HUES6 (cell line): ENCODE measurements around the gene SMOC1.

Experiments used
- H3K27ac ChIP-seq: 2 replicates; pipeline ENCODE4 v1.7.0; 2013; ENCODE audit warnings: low read depth, mild to moderate bottlenecking, low read length, inconsistent platforms
- H3K27me3 ChIP-seq: 2 replicates; pipeline ENCODE4 v1.6.1; 2013; ENCODE audit warnings: low read length; ENCODE audit not compliant: control insufficient read depth, insufficient read depth
- H3K36me3 ChIP-seq: 2 replicates; pipeline ENCODE4 v1.6.1; 2013; ENCODE audit warnings: low read length; ENCODE audit not compliant: control insufficient read depth, insufficient read depth
- H3K4me1 ChIP-seq: 2 replicates; pipeline ENCODE4 v1.6.1; 2013; ENCODE audit warnings: low read length; ENCODE audit not compliant: control insufficient read depth, insufficient read depth
- H3K4me3 ChIP-seq: 2 replicates; pipeline ENCODE4 v1.5.1; 2013; ENCODE audit warnings: low read depth, low read length
- H3K9ac ChIP-seq: one replicate; pipeline ENCODE4 v1.6.1; 2013; ENCODE audit warnings: mild to moderate bottlenecking, low read length
- H3K9me3 ChIP-seq: 2 replicates; pipeline ENCODE4 v1.6.1; 2013; ENCODE audit warnings: low read depth, low read length; ENCODE audit not compliant: control insufficient read depth, insufficient read depth

Gene SMOC1

GRCh38 chr14:69922198-69922597 lies 43.0 kb downstream of the SMOC1 start:
- Histone ChIP-seq H3K4me3 (no peak overlapping the region), H3K9me3 (no peaks in the 10 kb centered on the region), H3K27ac (no peak overlapping the region), H3K9ac (no peak overlapping the region), H3K27me3 (peaks cover 2% of the 10 kb centered on the region; the same call in 1 of the 2 replicates), H3K36me3 (no peaks in the 10 kb centered on the region), H3K4me1 (no peaks in the 10 kb centered on the region)

GRCh38 chr14:69924201-69924600 lies 45.0 kb downstream of the SMOC1 start:
- H3K4me3 ChIP-seq, result no peak overlapping the region
- H3K36me3 ChIP-seq, result no peaks in the 10 kb centered on the region
- H3K9me3 ChIP-seq, result no peaks in the 10 kb centered on the region
- no peak overlapping the region for H3K27ac ChIP-seq
- H3K27me3 ChIP-seq, result peaks cover 2% of the 10 kb centered on the region; the same call in 1 of the 2 replicates
- no peaks in the 10 kb centered on the region for H3K4me1 ChIP-seq
- no peak overlapping the region for H3K9ac ChIP-seq

- no peak overlapping the region for H3K27ac ChIP-seq
- H3K27me3 ChIP-seq, result peaks cover 2% of the 10 kb centered on the region; the same call in 1 of the 2 replicates
- H3K36me3 ChIP-seq, result no peaks in the 10 kb centered on the region
- H3K9me3 ChIP-seq, result no peaks in the 10 kb centered on the region
- no peak overlapping the region for H3K9ac ChIP-seq
- no peak overlapping the region for H3K4me3 ChIP-seq
- H3K4me1 ChIP-seq, result peaks cover 3% of the 10 kb centered on the region; the same call in 1 of the 2 replicates
Measured at GRCh38 chr14:69928111-69928523, 48.9 kb downstream of the SMOC1 start.

DNA sequence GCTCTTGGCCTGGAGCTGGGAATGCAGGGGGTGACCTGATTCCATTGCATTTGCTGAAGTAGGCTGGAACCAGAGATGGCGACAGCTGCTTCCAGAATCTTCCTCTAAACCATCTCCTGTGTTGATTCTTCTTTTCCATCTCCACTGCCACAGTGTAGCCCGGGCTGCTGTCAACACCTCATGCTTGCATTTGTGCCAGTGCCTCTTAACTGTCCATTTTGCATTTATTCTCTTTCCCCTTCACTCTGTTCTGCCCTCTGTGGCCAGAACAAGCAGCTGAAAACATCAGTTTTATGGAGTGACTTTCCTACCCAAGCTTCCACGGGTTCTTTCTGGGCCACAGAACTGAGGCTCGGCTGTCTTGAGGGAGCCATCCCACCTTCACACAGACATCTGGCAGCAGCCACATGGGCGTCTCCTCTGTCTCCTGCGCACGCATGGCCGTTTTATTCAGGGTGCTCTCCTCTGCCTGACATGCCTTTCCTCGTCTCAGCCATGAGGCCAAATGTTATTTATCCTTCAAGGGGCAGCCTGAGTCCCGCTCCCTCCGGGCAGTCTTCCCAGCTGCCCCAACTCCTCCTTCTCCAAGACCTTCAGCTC lies 51.7 kb downstream of the SMOC1 start:
- Histone ChIP-seq H3K4me3 (no peak overlapping the region), H3K27me3 (peaks cover 2% of the 10 kb centered on the region; the same call in 1 of the 2 replicates), H3K27ac (no peak overlapping the region), H3K36me3 (no peaks in the 10 kb centered on the region), H3K4me1 (peaks cover 3% of the 10 kb centered on the region; the same call in 1 of the 2 replicates), H3K9ac (no peak overlapping the region), H3K9me3 (no peaks in the 10 kb centered on the region)

DNA sequence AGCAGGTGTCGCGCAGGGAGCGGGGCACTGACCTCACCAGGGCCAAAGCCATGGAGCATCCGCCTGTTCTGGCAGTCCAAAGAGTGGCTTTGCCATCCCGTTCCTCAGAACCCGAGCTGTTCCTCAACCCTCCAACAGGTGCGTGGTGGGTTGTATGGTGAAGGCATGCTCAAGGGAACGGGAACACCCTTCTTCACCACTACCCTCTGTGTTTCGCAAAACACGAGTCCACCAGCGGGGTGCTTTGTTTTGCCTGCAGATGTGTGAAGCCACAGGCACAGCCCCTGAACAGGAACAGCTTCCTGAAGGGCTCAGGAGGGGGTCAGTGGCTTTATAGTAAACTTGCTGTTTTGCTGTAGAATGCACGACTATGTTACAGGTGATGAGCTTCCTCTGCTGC lies 52.7 kb downstream of the SMOC1 start:
- no peak overlapping the region for H3K9ac ChIP-seq
- H3K4me1 ChIP-seq, result peaks cover 3% of the 10 kb centered on the region; the same call in 1 of the 2 replicates
- no peaks in the 10 kb centered on the region; the same call in 1 of the 2 replicates for H3K27me3 ChIP-seq
- H3K9me3 ChIP-seq, result no peaks in the 10 kb centered on the region
- H3K27ac ChIP-seq, result no peak overlapping the region
- H3K4me3 ChIP-seq, result no peak overlapping the region
- no peaks in the 10 kb centered on the region for H3K36me3 ChIP-seq

DNA sequence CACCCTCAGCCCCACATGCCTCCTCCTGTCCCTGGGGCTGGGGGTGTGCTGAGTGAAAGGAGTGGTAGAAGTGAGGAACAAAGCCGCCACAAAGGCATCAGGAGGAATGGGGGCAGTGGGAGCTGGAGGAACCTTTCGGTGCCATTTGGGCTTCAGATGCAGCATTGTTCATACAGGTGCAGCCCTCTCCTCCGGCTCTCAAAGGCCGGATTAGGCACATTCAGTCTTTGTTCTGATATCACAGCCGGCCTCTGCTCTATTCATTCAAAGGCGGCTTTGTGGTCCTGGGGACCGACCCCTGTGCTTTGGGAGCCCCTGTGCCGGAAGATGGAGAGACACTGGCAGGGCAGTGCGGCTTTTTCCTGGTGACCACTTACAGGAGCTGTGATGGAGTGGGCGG lies 53.2 kb downstream of the SMOC1 start:
- Histone ChIP-seq H3K36me3 (no peaks in the 10 kb centered on the region), H3K27ac (no peak overlapping the region), H3K9ac (no peak overlapping the region), H3K27me3 (no peaks in the 10 kb centered on the region; the same call in 1 of the 2 replicates), H3K4me3 (no peak overlapping the region), H3K4me1 (peaks cover 3% of the 10 kb centered on the region; the same call in 1 of the 2 replicates), H3K9me3 (no peaks in the 10 kb centered on the region)

DNA sequence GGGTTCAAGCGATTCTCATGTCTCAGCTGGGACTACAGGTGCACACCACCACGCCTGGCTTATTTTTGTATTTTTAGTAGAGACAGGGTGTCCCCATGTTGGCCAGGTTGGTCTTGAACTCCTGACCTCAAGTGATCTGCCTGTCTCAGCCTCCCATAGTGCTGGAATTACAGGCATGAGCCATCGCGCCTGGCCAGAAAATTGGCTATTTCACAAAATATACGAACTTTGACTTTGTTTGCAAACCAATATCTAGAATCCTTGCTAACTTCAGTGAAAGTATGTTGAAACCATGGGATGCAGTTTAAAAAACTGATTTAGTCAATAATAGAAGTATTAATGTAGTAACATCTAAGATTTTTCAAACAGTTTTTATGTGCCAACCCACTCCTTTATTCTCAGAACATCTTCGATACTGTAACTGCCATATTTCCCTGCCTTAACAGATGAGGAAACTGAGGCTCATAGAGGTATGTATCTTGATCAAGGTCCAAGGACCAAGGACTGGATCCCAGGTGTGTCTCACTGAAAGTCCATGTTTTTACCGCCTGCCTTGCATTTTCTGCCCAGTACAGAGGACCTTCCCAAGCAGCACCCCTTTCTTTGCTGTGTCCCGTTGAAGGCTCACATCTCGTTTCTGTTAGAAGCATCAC lies 54.5 kb downstream of the SMOC1 start:
- Histone ChIP-seq H3K36me3 (no peaks in the 10 kb centered on the region), H3K9me3 (no peaks in the 10 kb centered on the region), H3K4me3 (no peak overlapping the region), H3K9ac (no peak overlapping the region), H3K4me1 (peaks cover 3% of the 10 kb centered on the region; the same call in 1 of the 2 replicates), H3K27ac (no peak overlapping the region), H3K27me3 (no peaks in the 10 kb centered on the region; the same call in 1 of the 2 replicates)

DNA sequence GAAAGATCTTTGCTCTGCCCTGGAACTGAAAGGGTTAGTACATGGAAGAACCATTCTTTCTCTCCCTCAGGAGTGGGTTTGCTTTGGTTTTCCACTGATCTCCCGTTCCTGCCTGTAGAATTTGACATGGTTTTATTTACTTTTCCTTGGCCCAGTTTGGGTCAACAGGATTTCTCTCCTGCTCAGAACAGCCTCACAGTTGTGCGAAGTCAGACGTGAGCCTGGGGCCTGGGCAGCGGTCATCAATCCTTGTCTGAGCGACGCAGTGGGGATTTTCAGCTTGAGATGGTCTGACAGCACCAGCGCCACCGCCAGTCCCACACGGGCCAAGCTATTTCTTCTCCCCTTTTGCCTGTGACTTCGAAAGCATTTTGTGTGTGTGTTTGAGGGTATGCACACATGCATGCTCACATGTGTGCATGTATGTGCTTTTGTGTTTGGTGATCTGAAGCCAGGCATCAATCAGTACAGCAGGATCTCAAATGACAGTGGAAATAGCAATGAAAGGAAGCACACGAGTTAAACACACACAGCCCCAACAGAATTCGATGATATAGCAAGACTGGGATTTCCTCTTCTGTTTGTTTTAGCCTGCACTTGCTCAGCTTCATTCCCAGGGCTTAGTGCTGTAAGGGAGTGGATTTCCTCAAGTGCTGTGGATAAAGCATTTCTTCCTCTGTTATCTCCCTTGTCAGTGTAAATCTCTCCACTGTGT lies 58.3 kb downstream of the SMOC1 start:
- Histone ChIP-seq H3K4me3 (no peak overlapping the region), H3K9me3 (no peaks in the 10 kb centered on the region), H3K27me3 (peaks cover 12% of the 10 kb centered on the region; the same call in 1 of the 2 replicates), H3K27ac (no peak overlapping the region), H3K4me1 (no peaks in the 10 kb centered on the region), H3K9ac (no peak overlapping the region), H3K36me3 (no peaks in the 10 kb centered on the region)

GRCh38 chr14:69938751-69939150 lies 59.5 kb downstream of the SMOC1 start:
- H3K4me1 ChIP-seq, result no peaks in the 10 kb centered on the region
- H3K4me3 ChIP-seq, result no peak overlapping the region
- H3K27ac ChIP-seq, result no peak overlapping the region
- H3K27me3 ChIP-seq, result peaks cover 12% of the 10 kb centered on the region; the same call in 1 of the 2 replicates
- H3K9ac ChIP-seq, result no peak overlapping the region
- H3K9me3 ChIP-seq, result no peaks in the 10 kb centered on the region
- H3K36me3 ChIP-seq, result no peaks in the 10 kb centered on the region

DNA sequence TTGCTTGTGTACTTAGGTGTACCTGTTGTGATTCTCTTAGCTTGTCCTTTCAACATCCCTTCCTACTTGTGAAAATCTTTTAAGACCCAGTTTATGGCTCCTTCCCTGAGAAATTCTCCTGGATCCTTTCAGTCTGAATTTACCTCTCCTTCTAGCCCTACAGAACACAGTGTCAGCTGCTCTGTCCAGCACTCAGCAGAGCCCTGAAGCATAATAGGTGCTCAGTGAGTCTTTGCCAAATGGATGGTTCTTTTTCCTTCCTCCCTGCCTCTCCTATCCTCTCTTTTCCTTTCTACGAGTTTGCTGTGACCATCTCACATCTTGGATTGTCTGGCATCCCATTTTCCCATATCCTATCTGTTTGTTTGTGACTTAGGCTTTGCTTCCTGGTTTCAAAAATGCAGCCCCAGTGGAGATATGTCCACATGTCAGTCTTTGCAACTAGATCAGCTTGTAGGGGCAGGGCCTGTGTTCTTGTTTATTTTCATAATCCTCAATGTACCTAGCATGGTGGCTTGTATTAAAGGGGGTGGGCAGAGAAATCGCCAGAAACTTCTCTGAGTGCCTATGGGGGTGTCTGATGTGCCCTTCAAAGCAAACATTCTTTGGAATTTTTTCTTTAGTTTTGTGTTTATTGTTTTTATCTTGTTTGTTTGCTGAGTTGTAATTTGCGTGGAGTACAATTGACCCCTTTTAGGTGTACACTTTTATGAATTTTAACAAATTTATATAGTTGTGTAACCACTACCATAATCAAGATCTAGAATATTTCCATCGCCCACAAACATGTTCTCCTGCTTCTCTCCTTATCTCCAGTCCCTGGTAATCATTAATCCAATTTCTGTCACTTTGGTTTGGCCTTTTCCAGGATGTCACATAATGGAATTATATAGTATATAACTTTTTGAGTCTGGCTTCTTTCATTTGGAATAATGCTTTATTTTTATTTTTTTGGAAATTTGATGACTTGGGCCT lies 62.8 kb downstream of the SMOC1 start:
- H3K27ac ChIP-seq, result no peak overlapping the region
- no peak overlapping the region for H3K9ac ChIP-seq
- no peaks in the 10 kb centered on the region for H3K36me3 ChIP-seq
- H3K4me3 ChIP-seq, result no peak overlapping the region
- H3K4me1 ChIP-seq, result no peaks in the 10 kb centered on the region
- H3K9me3 ChIP-seq, result peaks cover 14% of the 10 kb centered on the region
- H3K27me3 ChIP-seq, result peaks cover 12% of the 10 kb centered on the region; the same call in 1 of the 2 replicates
